HepG2 (cell line): ENCODE results near the gene CCDC142. TPM values are rescaled to one million over a fixed set of nuclear protein-coding genes. Genes with fewer than 3 reads are reported as not detected.

Experiments
- AKAP8 ChIP-seq: sonication (generic); formaldehyde crosslinking; IDR thresholded peaks from 2 replicates; pipeline ENCODE4 v1.5.1; 2020; ENCODE audit warnings: mild to moderate bottlenecking, missing genetic modification reagents
- CAMTA2 ChIP-seq: sonication (generic); formaldehyde crosslinking; IDR thresholded peaks from 2 replicates; pipeline ENCODE4 v1.4.0; 2020; ENCODE audit warnings: mild to moderate bottlenecking, missing genetic modification reagents, borderline replicate concordance
- HOXD1 ChIP-seq: sonication (generic); formaldehyde crosslinking; IDR thresholded peaks from 2 replicates; pipeline ENCODE4 v1.5.0; 2020; ENCODE audit warnings: missing genetic modification reagents
- LCORL ChIP-seq, 2 experiments: fragments of 450-650 bp in 1 of 2; sonication (generic) in 1 of 2; formaldehyde crosslinking in 1 of 2; IDR thresholded peaks; 2 replicates each; pipeline versions ENCODE4 v1.5.0 to v1.6.1; 2017 to 2020; ENCODE audit warnings: antibody characterized with exemption in 1 of 2, missing genetic modification reagents in 1 of 2
- NFATC3 ChIP-seq: sonication (generic); formaldehyde crosslinking; IDR thresholded peaks from 2 replicates; pipeline ENCODE4 v1.5.1; 2020; ENCODE audit warnings: mild to moderate bottlenecking, missing genetic modification reagents
- NONO ChIP-seq, 2 experiments: fragments of 450-650 bp in 1 of 2; sonication (generic) in 1 of 2; formaldehyde crosslinking in 1 of 2; IDR thresholded peaks in 1 of 2; conservative IDR thresholded peaks in 1 of 2; 2 replicates each; pipeline versions ENCODE4 v1.6.1 to v1.8.0; 2017 to 2022; ENCODE audit warnings: mild to moderate bottlenecking in 1 of 2, missing genetic modification reagents in 1 of 2, moderate library complexity in 1 of 2
- SAFB2 ChIP-seq: sonication (generic); formaldehyde crosslinking; IDR thresholded peaks from 2 replicates; pipeline ENCODE4 v1.5.1; 2020; ENCODE audit warnings: missing genetic modification reagents, low read depth, mild to moderate bottlenecking, borderline replicate concordance
- SMYD3 ChIP-seq: sonication (generic); formaldehyde crosslinking; IDR thresholded peaks from 2 replicates; pipeline ENCODE4 v1.8.1; 2023; ENCODE audit warnings: mild to moderate bottlenecking, missing genetic modification reagents
- ZNF510 ChIP-seq: sonication (generic); formaldehyde crosslinking; IDR thresholded peaks from 2 replicates; pipeline ENCODE4 v1.4.0; 2020; ENCODE audit warnings: low read depth, mild to moderate bottlenecking, missing genetic modification reagents
- ZNF790 ChIP-seq: sonication (generic); formaldehyde crosslinking; IDR thresholded peaks from 2 replicates; pipeline ENCODE4 v1.8.0; 2022; ENCODE audit warnings: missing genetic modification reagents, mild to moderate bottlenecking, borderline replicate concordance
- polyA plus RNA-seq, 8 experiments: library from polyadenylated mRNA; depleted of rRNA in 3 of 8; stranded (reverse) in 7 of 8; unstranded in 1 of 8; fragments of >200 nt; fragmentation: Illumina TruSeq in 4 of 8; extraction: Trizol in 4 of 8; gene quantifications; 2 replicates each; pipeline versions ENCODE4 v1.2.1 to v1.2.3, GENCODE V29; 2011 to 2016; ENCODE audit warnings: low read depth in 4 of 8, missing spikeins in 1 of 8, mixed read lengths in 1 of 8; ENCODE audit not compliant: insufficient read depth in 1 of 8
- total RNA-seq, 5 experiments: library from RNA; depleted of rRNA; stranded (reverse); fragments of >200 nt; fragmentation: Illumina TruSeq; extraction: Trizol; gene quantifications; 2 replicates each; pipeline ENCODE4 v1.2.3, GENCODE V29; 2016; ENCODE audit warnings: low read depth in 1 of 5
- TF ChIP-seq, protein P1 (sequence below): sonication (generic); formaldehyde crosslinking; IDR thresholded peaks from 2 replicates; pipeline ENCODE4 v1.8.1; 2023; ENCODE audit warnings: mild to moderate bottlenecking, missing genetic modification reagents
- TF ChIP-seq, protein P2 (sequence below): IDR thresholded peaks from 2 replicates; pipeline ENCODE4 v1.6.1; 2016; ENCODE audit warnings: low read depth, control low read depth
- TF ChIP-seq, protein P3 (sequence below): sonication (generic); formaldehyde crosslinking; IDR thresholded peaks from 2 replicates; pipeline ENCODE4 v1.4.0; 2020; ENCODE audit warnings: missing genetic modification reagents
- TF ChIP-seq, protein P4 (sequence below): sonication (generic); formaldehyde crosslinking; IDR thresholded peaks from 2 replicates; pipeline ENCODE4 v1.4.0; 2020; ENCODE audit warnings: mild to moderate bottlenecking, missing genetic modification reagents, borderline replicate concordance
- TF ChIP-seq, protein P5 (sequence below): sonication (generic); formaldehyde crosslinking; IDR thresholded peaks from 2 replicates; pipeline ENCODE4 v1.4.0; 2020; ENCODE audit warnings: missing genetic modification reagents, borderline replicate concordance

The CCDC142 gene
- total and polyA plus RNA-seq, 2 of the 13 experiments (the other 11 are each of a cell fraction or from before 2014, with no cell fraction given) = 14.7 to 30.4 TPM

DNA sequence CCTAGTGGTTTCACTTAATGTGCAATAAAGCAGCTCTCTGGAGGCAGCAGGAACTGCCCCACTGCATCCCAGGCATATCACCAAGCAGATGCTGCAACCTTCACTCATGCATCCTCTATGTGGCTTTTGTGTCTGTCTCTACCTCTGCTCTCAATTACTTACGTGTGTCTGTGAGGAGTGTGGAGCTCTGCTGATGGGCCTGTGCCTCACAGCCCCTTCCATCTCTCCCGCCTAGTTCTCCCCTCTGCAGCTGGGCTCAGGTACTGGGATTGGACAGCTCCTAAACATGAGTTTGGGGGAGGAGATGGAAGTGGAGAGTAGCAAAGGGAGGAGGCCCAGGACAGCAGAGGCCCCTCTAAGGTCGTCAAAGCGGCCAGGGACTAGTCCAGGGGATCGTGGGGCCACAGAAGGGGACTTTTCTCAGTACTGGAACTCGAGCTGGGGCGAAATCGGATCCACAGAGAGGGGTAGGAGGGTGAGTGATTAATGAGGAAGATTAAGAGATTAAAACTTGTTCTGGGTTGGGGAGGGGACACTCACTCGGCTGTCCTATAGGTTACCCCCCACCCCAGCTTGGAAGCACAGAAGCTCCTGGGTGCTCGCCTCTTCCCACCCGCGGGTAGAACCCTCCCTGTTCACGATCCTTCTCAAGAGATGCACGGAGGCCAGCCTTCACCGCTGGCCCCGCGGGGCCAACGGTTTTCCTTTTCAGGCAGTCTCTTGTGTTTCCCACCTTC is 18.7 kb upstream of the CCDC142 start (continued):
- 0 out of 2 replicates have a peak, but pooled peaks have one; percentile 45 for TF ChIP-seq NFATC3 (CRISPR knock-in tag)
- TF ChIP-seq, protein P1, sequence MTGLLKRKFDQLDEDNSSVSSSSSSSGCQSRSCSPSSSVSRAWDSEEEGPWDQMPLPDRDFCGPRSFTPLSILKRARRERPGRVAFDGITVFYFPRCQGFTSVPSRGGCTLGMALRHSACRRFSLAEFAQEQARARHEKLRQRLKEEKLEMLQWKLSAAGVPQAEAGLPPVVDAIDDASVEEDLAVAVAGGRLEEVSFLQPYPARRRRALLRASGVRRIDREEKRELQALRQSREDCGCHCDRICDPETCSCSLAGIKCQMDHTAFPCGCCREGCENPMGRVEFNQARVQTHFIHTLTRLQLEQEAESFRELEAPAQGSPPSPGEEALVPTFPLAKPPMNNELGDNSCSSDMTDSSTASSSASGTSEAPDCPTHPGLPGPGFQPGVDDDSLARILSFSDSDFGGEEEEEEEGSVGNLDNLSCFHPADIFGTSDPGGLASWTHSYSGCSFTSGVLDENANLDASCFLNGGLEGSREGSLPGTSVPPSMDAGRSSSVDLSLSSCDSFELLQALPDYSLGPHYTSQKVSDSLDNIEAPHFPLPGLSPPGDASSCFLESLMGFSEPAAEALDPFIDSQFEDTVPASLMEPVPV = peak; percentile 58; the same call in 1 of the 2 replicates
- TF ChIP-seq, protein P2, sequence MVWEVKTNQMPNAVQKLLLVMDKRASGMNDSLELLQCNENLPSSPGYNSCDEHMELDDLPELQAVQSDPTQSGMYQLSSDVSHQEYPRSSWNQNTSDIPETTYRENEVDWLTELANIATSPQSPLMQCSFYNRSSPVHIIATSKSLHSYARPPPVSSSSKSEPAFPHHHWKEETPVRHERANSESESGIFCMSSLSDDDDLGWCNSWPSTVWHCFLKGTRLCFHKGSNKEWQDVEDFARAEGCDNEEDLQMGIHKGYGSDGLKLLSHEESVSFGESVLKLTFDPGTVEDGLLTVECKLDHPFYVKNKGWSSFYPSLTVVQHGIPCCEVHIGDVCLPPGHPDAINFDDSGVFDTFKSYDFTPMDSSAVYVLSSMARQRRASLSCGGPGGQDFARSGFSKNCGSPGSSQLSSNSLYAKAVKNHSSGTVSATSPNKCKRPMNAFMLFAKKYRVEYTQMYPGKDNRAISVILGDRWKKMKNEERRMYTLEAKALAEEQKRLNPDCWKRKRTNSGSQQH (CRISPR knock-in tag) = no peak; the same call in 1 of the 2 replicates
- TF ChIP-seq, protein P3, sequence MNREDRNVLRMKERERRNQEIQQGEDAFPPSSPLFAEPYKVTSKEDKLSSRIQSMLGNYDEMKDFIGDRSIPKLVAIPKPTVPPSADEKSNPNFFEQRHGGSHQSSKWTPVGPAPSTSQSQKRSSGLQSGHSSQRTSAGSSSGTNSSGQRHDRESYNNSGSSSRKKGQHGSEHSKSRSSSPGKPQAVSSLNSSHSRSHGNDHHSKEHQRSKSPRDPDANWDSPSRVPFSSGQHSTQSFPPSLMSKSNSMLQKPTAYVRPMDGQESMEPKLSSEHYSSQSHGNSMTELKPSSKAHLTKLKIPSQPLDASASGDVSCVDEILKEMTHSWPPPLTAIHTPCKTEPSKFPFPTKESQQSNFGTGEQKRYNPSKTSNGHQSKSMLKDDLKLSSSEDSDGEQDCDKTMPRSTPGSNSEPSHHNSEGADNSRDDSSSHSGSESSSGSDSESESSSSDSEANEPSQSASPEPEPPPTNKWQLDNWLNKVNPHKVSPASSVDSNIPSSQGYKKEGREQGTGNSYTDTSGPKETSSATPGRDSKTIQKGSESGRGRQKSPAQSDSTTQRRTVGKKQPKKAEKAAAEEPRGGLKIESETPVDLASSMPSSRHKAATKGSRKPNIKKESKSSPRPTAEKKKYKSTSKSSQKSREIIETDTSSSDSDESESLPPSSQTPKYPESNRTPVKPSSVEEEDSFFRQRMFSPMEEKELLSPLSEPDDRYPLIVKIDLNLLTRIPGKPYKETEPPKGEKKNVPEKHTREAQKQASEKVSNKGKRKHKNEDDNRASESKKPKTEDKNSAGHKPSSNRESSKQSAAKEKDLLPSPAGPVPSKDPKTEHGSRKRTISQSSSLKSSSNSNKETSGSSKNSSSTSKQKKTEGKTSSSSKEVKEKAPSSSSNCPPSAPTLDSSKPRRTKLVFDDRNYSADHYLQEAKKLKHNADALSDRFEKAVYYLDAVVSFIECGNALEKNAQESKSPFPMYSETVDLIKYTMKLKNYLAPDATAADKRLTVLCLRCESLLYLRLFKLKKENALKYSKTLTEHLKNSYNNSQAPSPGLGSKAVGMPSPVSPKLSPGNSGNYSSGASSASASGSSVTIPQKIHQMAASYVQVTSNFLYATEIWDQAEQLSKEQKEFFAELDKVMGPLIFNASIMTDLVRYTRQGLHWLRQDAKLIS (CRISPR knock-in tag) = no peak
- TF ChIP-seq, protein P4, sequence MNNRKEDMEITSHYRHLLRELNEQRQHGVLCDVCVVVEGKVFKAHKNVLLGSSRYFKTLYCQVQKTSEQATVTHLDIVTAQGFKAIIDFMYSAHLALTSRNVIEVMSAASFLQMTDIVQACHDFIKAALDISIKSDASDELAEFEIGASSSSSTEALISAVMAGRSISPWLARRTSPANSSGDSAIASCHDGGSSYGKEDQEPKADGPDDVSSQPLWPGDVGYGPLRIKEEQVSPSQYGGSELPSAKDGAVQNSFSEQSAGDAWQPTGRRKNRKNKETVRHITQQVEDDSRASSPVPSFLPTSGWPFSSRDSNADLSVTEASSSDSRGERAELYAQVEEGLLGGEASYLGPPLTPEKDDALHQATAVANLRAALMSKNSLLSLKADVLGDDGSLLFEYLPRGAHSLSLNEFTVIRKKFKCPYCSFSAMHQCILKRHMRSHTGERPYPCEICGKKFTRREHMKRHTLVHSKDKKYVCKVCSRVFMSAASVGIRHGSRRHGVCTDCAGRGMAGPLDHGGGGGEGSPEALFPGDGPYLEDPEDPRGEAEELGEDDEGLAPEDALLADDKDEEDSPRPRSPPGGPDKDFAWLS (CRISPR knock-in tag) = 0 out of 2 replicates have a peak, but pooled peaks have one; percentile 5
- no peak for TF ChIP-seq CAMTA2 (CRISPR knock-in tag)
- 0 out of 2 replicates have a peak, but pooled peaks have one; percentile 18 for TF ChIP-seq SMYD3 (CRISPR knock-in tag)
- no peak for TF ChIP-seq ZNF790 (CRISPR knock-in tag)
- 0 out of 2 replicates have a peak, but pooled peaks have one; percentile 7 for TF ChIP-seq SAFB2 (CRISPR knock-in tag)
- TF ChIP-seq AKAP8 = peak; percentile 8; the same call in 1 of the 2 replicates
- no peak for TF ChIP-seq LCORL (IDR thresholded peaks at IDR 0.05)
- TF ChIP-seq LCORL (CRISPR knock-in tag; IDR thresholded peaks at IDR 0.05) = peak; percentile 74; the same call in 1 of the 2 replicates
- TF ChIP-seq NONO (IDR thresholded peaks at IDR 0.05) = no peak
- TF ChIP-seq NONO (CRISPR knock-in tag; conservative IDR thresholded peaks at IDR 0.05) = peak; percentile 51; the same call in 1 of the 2 replicates
- TF ChIP-seq ZNF510 (CRISPR knock-in tag) = no peak
- TF ChIP-seq HOXD1 (CRISPR knock-in tag) = 0 out of 2 replicates have a peak, but pooled peaks have one; percentile 3
- TF ChIP-seq, protein P5, sequence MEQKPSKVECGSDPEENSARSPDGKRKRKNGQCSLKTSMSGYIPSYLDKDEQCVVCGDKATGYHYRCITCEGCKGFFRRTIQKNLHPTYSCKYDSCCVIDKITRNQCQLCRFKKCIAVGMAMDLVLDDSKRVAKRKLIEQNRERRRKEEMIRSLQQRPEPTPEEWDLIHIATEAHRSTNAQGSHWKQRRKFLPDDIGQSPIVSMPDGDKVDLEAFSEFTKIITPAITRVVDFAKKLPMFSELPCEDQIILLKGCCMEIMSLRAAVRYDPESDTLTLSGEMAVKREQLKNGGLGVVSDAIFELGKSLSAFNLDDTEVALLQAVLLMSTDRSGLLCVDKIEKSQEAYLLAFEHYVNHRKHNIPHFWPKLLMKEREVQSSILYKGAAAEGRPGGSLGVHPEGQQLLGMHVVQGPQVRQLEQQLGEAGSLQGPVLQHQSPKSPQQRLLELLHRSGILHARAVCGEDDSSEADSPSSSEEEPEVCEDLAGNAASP (CRISPR knock-in tag) = peak; percentile 14; the same call in 1 of the 2 replicates
